HUES6 (cell line): Measurements from ENCODE around the gene MPLKIP.
"Not testable (repeated sequence)": the region's sequence is repeated elsewhere in the genome, so short reads cannot be mapped to it uniquely, and the experiment has no call there.

Experiments used
- H3K27ac ChIP-seq: 2 replicates; pipeline ENCODE4 v1.7.0; 2013; ENCODE audit warnings: low read depth, mild to moderate bottlenecking, low read length, inconsistent platforms
- H3K27me3 ChIP-seq: 2 replicates; pipeline ENCODE4 v1.6.1; 2013; ENCODE audit warnings: low read length; ENCODE audit not compliant: control insufficient read depth, insufficient read depth
- H3K36me3 ChIP-seq: 2 replicates; pipeline ENCODE4 v1.6.1; 2013; ENCODE audit warnings: low read length; ENCODE audit not compliant: control insufficient read depth, insufficient read depth
- H3K4me1 ChIP-seq: 2 replicates; pipeline ENCODE4 v1.6.1; 2013; ENCODE audit warnings: low read length; ENCODE audit not compliant: control insufficient read depth, insufficient read depth
- H3K4me3 ChIP-seq: 2 replicates; pipeline ENCODE4 v1.5.1; 2013; ENCODE audit warnings: low read depth, low read length
- H3K9ac ChIP-seq: one replicate; pipeline ENCODE4 v1.6.1; 2013; ENCODE audit warnings: mild to moderate bottlenecking, low read length
- H3K9me3 ChIP-seq: 2 replicates; pipeline ENCODE4 v1.6.1; 2013; ENCODE audit warnings: low read depth, low read length; ENCODE audit not compliant: control insufficient read depth, insufficient read depth

The MPLKIP gene

GRCh38 chr7:40151504-40151903 lies 17.1 kb upstream of the MPLKIP start:
- Histone ChIP-seq H3K4me3 (no peak overlapping the region), H3K9ac (no peak overlapping the region), H3K4me1 (peaks cover 6% of the 10 kb centered on the region; the same call in 1 of the 2 replicates), H3K27ac (no peak overlapping the region), H3K27me3 (no peaks in the 10 kb centered on the region), H3K9me3 (peaks cover 10% of the 10 kb centered on the region), H3K36me3 (no peaks in the 10 kb centered on the region)

GRCh38 chr7:40148671-40149070 lies 14.2 kb upstream of the MPLKIP start:
- H3K27me3 ChIP-seq, result no peaks in the 10 kb centered on the region
- H3K9me3 ChIP-seq, result peaks cover 18% of the 10 kb centered on the region
- no peaks in the 10 kb centered on the region for H3K36me3 ChIP-seq
- peaks cover 6% of the 10 kb centered on the region; the same call in 1 of the 2 replicates for H3K4me1 ChIP-seq
- no peak overlapping the region for H3K9ac ChIP-seq
- no peak overlapping the region for H3K27ac ChIP-seq
- no peak overlapping the region for H3K4me3 ChIP-seq

GRCh38 chr7:40148247-40148580 lies 13.8 kb upstream of the MPLKIP start:
- H3K4me3 ChIP-seq, H3K27ac ChIP-seq, H3K36me3 ChIP-seq, H3K27me3 ChIP-seq, H3K4me1 ChIP-seq, H3K9ac ChIP-seq: not testable (repeated sequence)
- peaks cover 18% of the 10 kb centered on the region for H3K9me3 ChIP-seq

- no peak overlapping the region for H3K9ac ChIP-seq
- peaks cover 18% of the 10 kb centered on the region for H3K9me3 ChIP-seq
- H3K36me3 ChIP-seq, result no peaks in the 10 kb centered on the region
- H3K27ac ChIP-seq, result no peak overlapping the region
- peaks cover 6% of the 10 kb centered on the region; the same call in 1 of the 2 replicates for H3K4me1 ChIP-seq
- H3K27me3 ChIP-seq, result no peaks in the 10 kb centered on the region
- H3K4me3 ChIP-seq, result no peak overlapping the region
These were observed 13.2 kb upstream of the MPLKIP start for GRCh38 chr7:40147371-40148246.

GRCh38 chr7:40145596-40146130 lies 11.2 kb upstream of the MPLKIP start:
- H3K9me3 ChIP-seq, result peaks cover 18% of the 10 kb centered on the region
- H3K4me3 ChIP-seq, H3K4me1 ChIP-seq, H3K27ac ChIP-seq, H3K27me3 ChIP-seq, H3K9ac ChIP-seq, H3K36me3 ChIP-seq: not testable (repeated sequence)

- H3K4me3 ChIP-seq, H3K9ac ChIP-seq, H3K36me3 ChIP-seq, H3K27me3 ChIP-seq, H3K4me1 ChIP-seq, H3K27ac ChIP-seq: not testable (repeated sequence)
- peaks cover 12% of the 10 kb centered on the region for H3K9me3 ChIP-seq
These were observed 7.5 kb upstream of the MPLKIP start for GRCh38 chr7:40141916-40142315.

GRCh38 chr7:40139891-40140290 lies 5.5 kb upstream of the MPLKIP start:
- not testable (repeated sequence) for H3K4me3 ChIP-seq, H3K9me3 ChIP-seq, H3K36me3 ChIP-seq, H3K9ac ChIP-seq, H3K27ac ChIP-seq, H3K4me1 ChIP-seq
- peaks cover 16% of the 10 kb centered on the region for H3K27me3 ChIP-seq

- Histone ChIP-seq H3K4me3 (no peak overlapping the region), H3K36me3 (no peaks in the 10 kb centered on the region), H3K9me3 (no peaks in the 10 kb centered on the region), H3K4me1 (no peaks in the 10 kb centered on the region), H3K27me3 (peaks cover 16% of the 10 kb centered on the region), H3K27ac (no peak overlapping the region), H3K9ac (no peak overlapping the region)
These were observed 4.6 kb upstream of the MPLKIP start for GRCh38 chr7:40138973-40139372.

GRCh38 chr7:40137563-40137962 lies 3.1 kb upstream of the MPLKIP start:
- H3K9me3 ChIP-seq, result no peaks in the 10 kb centered on the region

GRCh38 chr7:40135317-40135610 lies 842 bp upstream of the MPLKIP start:
- Histone ChIP-seq H3K36me3 (peaks cover 3% of the 10 kb centered on the region), H3K27me3 (peaks cover 16% of the 10 kb centered on the region), H3K27ac (no peak overlapping the region), H3K4me3 (peak overlapping the region; percentile 97), H3K9me3 (no peaks in the 10 kb centered on the region), H3K4me1 (peaks cover 6% of the 10 kb centered on the region; the same call in 1 of the 2 replicates), H3K9ac (peak overlapping the region; percentile 48)

More at GRCh38 chr7:40137563-40137962, 3.1 kb upstream of the MPLKIP start:
- Histone ChIP-seq H3K4me3 (no peak overlapping the region), H3K27ac (no peak overlapping the region), H3K9ac (no peak overlapping the region), H3K4me1 (peaks cover 6% of the 10 kb centered on the region; the same call in 1 of the 2 replicates), H3K27me3 (peaks cover 16% of the 10 kb centered on the region), H3K36me3 (no peaks in the 10 kb centered on the region; the same call in 1 of the 2 replicates)

- H3K27me3 ChIP-seq, result peaks cover 16% of the 10 kb centered on the region
- no peaks in the 10 kb centered on the region for H3K9me3 ChIP-seq
- peaks cover 3% of the 10 kb centered on the region for H3K36me3 ChIP-seq
- H3K4me3 ChIP-seq, result peak overlapping the region; percentile 97
- H3K9ac ChIP-seq, result peak overlapping the region; percentile 87
- peak overlapping the region; percentile 87; the same call in 1 of the 2 replicates for H3K27ac ChIP-seq
- peaks cover 6% of the 10 kb centered on the region; the same call in 1 of the 2 replicates for H3K4me1 ChIP-seq
These were observed 628 bp downstream of the MPLKIP start for GRCh38 chr7:40133561-40134427.
